ENCODE results near the gene ARHGEF19.
"Not testable (repeated sequence)": the region's sequence is repeated elsewhere in the genome, so short reads cannot be mapped to it uniquely, and the experiment has no call there.

ARHGEF19 gene

GRCh38 chr1:16212251-16212961 lies at the start of gene ARHGEF19:
TSS of gene ARHGEF19 (minus strand) at chr1:16212652. CDS start at chr1:16209054, 3,598 bp downstream.
- in situ Hi-C loops (cut with MboI; ENCODE audit: low sequenced_read_pairs, unreplicated experiment), result no loop called here
- TF ChIP-seq CTCF (IDR thresholded peaks at IDR 0.05; ENCODE audit: borderline replicate concordance, control extremely low read depth, extremely low read depth, insufficient read depth, missing control alignments), result no peak
- no peak for DNase-seq (ENCODE audit: low spot score)

GRCh38 chr1:16262067-16262466 lies 49.6 kb upstream of the ARHGEF19 start:
- in situ Hi-C loops (cut with MboI; ENCODE audit: low sequenced_read_pairs, unreplicated experiment), result no loop called here
- no peak for TF ChIP-seq CTCF (IDR thresholded peaks at IDR 0.05; ENCODE audit: borderline replicate concordance, control extremely low read depth, extremely low read depth, insufficient read depth, missing control alignments)
- no peak for DNase-seq (ENCODE audit: low spot score)

- DNase-seq (ENCODE audit: low spot score), result no peak
- TF ChIP-seq CTCF (IDR thresholded peaks at IDR 0.05; ENCODE audit: borderline replicate concordance, control extremely low read depth, extremely low read depth, insufficient read depth, missing control alignments), result no peak
- in situ Hi-C loops (cut with MboI; ENCODE audit: low sequenced_read_pairs, unreplicated experiment), result no loop called here
Observed at GRCh38 chr1:16260814-16261213, 48.4 kb upstream of the ARHGEF19 start.

GRCh38 chr1:16258591-16259135 lies 46.2 kb upstream of the ARHGEF19 start:
- DNase-seq (ENCODE audit: low spot score), result no peak
- TF ChIP-seq CTCF (IDR thresholded peaks at IDR 0.05; ENCODE audit: borderline replicate concordance, control extremely low read depth, extremely low read depth, insufficient read depth, missing control alignments), result no peak
- in situ Hi-C loops (cut with MboI; ENCODE audit: low sequenced_read_pairs, unreplicated experiment), result no loop called here

- TF ChIP-seq CTCF (IDR thresholded peaks at IDR 0.05; ENCODE audit: borderline replicate concordance, control extremely low read depth, extremely low read depth, insufficient read depth, missing control alignments), result no peak
- in situ Hi-C loops (cut with MboI; ENCODE audit: low sequenced_read_pairs, unreplicated experiment), result no loop called here
- no peak for DNase-seq (ENCODE audit: low spot score)
Observed at GRCh38 chr1:16257968-16258367, 45.5 kb upstream of the ARHGEF19 start.

- DNase-seq (ENCODE audit: low spot score); in situ Hi-C loops (cut with MboI; ENCODE audit: low sequenced_read_pairs, unreplicated experiment): not testable (repeated sequence)
Observed at GRCh38 chr1:16257556-16257955, 45.1 kb upstream of the ARHGEF19 start.

- in situ Hi-C loops (cut with MboI; ENCODE audit: low sequenced_read_pairs, unreplicated experiment), result no loop called here
- TF ChIP-seq CTCF (IDR thresholded peaks at IDR 0.05; ENCODE audit: borderline replicate concordance, control extremely low read depth, extremely low read depth, insufficient read depth, missing control alignments), result no peak
- no peak for DNase-seq (ENCODE audit: low spot score)
Observed at GRCh38 chr1:16256478-16256877, 44.0 kb upstream of the ARHGEF19 start.

Data from GM13976 (cell line).